Fibroblast of the aortic adventitia (primary cell): ENCODE measurements around the gene MPP4. TPM values are rescaled to one million over a fixed set of nuclear protein-coding genes. Genes with fewer than 3 reads are reported as not detected.

Experiments
- DNase-seq: peaks from one replicate; pipeline ENCODE4 v3.0.0-alpha.2; 2010; ENCODE audit warnings: low read depth
- H3K4me3 ChIP-seq: 2 replicates; pipeline ENCODE4 v1.5.1; 2011; ENCODE audit warnings: low read depth, mild to moderate bottlenecking, control low read depth, low read length, moderate library complexity
- CTCF ChIP-seq: IDR thresholded peaks from 2 replicates; pipeline ENCODE4 v1.5.1; 2011; ENCODE audit warnings: mild to moderate bottlenecking, low read length, control low read depth, inconsistent platforms; ENCODE audit not compliant: insufficient read depth
- small RNA-seq: library from RNA; depleted of rRNA; stranded (forward); fragments of <200 nt; gene quantifications from one replicate; pipeline ENCODE3, GENCODE V24; 2012
- total RNA-seq: library from RNA; depleted of rRNA; stranded (reverse); fragments of >200 nt; gene quantifications from 2 replicates; pipeline ENCODE4 v1.2.3, GENCODE V29; 2012; ENCODE audit warnings: low replicate concordance

Gene MPP4
- total RNA-seq, 1 donor: 4.0 TPM

GRCh38 chr2:201597397-201597796 lies 101.0 kb downstream of the MPP4 start:
- DNase-seq: peak; percentile 37
- TF ChIP-seq CTCF: no peak
- H3K4me3 ChIP-seq: peak overlapping the region; percentile 39

Small RNA genes within 50 kb of the gene (small RNA-seq; reads per million reads assigned to genes)
- gene RNU6-651P: not detected

Other genes starting within 250 kb of the MPP4 start
- gene TRAK2, start 247.2 kb downstream of the MPP4 start, total RNA-seq: 22.7 and 74.7 TPM in 2 replicates
- 47.6 and 57.6 TPM in 2 replicates for gene STRADB, start 246.9 kb downstream of the MPP4 start, total RNA-seq
- gene TMEM237, start 55.1 kb downstream of the MPP4 start, total RNA-seq: 21.8 and 62.8 TPM in 2 replicates
- 27.4 and 98.4 TPM in 2 replicates for gene ALS2, start 82.3 kb upstream of the MPP4 start, total RNA-seq
- 4.5 and 7.0 TPM in 2 replicates for gene CDK15, start 107.9 kb upstream of the MPP4 start, total RNA-seq